ENCODE measurements around the gene ARHGAP26.
"Not testable (repeated sequence)": the region's sequence is repeated elsewhere in the genome, so short reads cannot be mapped to it uniquely, and the experiment has no call there.

The ARHGAP26 gene

DNA sequence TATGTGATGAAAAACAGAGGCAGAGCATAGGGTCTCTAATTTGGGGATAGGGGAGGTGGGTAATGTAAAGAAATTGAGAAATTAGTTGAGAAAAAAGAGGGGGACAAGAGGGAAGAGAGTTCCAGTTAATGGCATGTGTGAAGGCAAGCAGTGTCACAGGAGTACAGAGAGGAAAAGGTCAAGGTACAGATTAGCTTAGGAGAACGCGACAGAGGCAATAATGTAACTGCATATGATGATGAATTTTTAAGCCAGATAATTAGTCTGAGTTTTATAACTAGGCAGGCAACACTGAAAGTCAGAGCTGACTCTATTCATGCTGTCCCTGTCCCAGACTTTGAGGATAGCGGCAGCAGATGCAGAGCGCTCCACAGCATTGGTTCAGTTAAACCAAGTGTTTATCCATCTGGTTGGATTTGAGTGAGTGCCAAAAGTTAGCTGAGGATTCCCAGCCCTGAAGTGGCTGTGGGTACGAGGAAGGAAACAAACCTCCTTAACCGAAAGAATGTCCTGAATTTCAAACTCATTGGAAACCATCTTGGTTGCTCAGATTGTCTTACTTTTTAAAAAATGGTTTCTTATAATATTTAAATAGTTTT, 315.2 kb downstream of the ARHGAP26 start:
- Mint-ChIP-seq H3K27me3 (no peaks in the 10 kb centered on the region), H3K27ac (no peak overlapping the region), H3K4me1 (ENCODE audit: low read depth) (peaks cover 2% of the 10 kb centered on the region), H3K36me3 (peaks cover 24% of the 10 kb centered on the region), H3K9me3 (ENCODE audit: low read depth) (no peaks in the 10 kb centered on the region), H3K4me3 (no peak overlapping the region)

DNA sequence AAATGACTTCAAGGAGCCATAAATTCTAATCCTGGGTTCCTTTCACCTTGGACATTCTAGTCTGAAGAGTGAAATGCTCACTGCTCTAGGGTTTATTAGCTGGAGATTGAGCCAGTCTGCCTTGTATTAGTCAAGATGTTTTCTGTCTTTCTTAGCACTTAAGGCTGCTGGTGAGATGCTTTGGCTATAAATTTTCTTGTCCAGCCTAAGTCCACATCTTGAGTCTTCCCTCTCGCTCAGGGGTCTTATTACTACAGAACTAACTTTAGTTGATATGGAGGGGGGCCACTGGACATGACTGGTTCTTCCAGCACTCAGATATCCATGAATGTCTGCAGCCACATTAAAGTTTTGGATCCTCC, 316.4 kb downstream of the ARHGAP26 start:
- Mint-ChIP-seq H3K27ac (no peak overlapping the region), H3K4me1 (ENCODE audit: low read depth) (peaks cover 3% of the 10 kb centered on the region), H3K27me3 (no peaks in the 10 kb centered on the region), H3K4me3 (no peak overlapping the region), H3K9me3 (ENCODE audit: low read depth) (no peaks in the 10 kb centered on the region), H3K36me3 (peaks cover 22% of the 10 kb centered on the region)

DNA sequence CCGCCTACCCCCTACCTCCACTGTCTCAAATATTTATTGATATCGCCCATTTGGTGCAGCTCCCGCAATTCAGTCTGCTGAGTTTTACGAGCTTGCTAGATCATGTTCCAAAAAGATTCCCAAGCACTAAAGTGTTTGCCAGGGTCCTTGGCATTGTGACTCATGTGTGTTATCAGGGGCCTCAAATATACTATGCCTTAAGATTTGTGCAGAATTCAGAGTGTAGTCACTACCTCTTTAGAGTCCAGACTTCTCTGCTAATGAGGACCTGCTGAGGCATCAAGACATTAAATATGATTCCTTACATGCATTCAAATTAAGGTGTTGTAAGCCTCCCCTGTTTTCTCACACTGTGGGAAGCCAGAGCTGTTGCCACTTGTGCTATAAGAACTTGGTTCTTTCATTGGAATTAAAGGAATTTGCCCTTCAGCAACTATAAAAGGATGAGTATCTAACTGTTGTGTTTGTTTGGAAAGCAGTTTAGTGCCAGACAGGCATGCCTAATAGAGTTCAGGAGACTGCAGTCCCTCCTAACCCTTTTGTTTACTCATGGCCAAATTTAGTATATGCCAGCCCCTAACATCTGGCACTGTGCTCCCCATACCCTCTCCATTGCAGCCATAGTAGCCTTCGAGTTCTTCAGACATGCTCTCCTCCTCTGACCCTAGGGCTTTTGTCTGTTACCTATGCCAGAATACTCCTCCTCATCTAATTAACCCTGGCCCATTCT, 316.9 kb downstream of the ARHGAP26 start:
- peak overlapping the region; percentile 24 for H3K27ac Mint-ChIP-seq
- no peaks in the 10 kb centered on the region for H3K9me3 Mint-ChIP-seq (ENCODE audit: low read depth)
- H3K27me3 Mint-ChIP-seq = no peaks in the 10 kb centered on the region
- peaks cover 20% of the 10 kb centered on the region for H3K36me3 Mint-ChIP-seq
- no peak overlapping the region for H3K4me3 Mint-ChIP-seq
- peaks cover 3% of the 10 kb centered on the region for H3K4me1 Mint-ChIP-seq (ENCODE audit: low read depth)

DNA sequence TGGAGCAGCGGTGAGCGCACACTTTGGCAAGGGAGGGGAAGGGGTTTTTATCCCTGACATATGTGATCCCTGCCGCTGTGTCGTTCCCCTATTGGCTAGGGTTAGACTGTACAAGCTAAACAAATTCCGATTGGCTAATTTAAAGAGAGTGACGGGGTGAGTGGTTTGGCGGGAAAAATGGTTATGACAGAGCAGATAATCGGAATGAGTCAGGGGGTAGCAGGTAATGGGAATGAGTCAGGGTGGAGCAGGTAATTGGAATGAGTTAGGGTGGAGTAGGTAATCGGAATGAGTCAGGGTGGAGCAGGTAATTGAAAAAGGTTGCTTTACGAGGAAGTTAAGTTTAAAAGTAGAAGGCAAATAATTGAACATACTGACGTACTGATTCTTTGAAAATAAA, 318.5 kb downstream of the ARHGAP26 start:
- H3K27ac Mint-ChIP-seq; H3K4me3 Mint-ChIP-seq; H3K27me3 Mint-ChIP-seq; H3K4me1 Mint-ChIP-seq (ENCODE audit: low read depth); H3K9me3 Mint-ChIP-seq (ENCODE audit: low read depth): not testable (repeated sequence)
- peaks cover 20% of the 10 kb centered on the region for H3K36me3 Mint-ChIP-seq

DNA sequence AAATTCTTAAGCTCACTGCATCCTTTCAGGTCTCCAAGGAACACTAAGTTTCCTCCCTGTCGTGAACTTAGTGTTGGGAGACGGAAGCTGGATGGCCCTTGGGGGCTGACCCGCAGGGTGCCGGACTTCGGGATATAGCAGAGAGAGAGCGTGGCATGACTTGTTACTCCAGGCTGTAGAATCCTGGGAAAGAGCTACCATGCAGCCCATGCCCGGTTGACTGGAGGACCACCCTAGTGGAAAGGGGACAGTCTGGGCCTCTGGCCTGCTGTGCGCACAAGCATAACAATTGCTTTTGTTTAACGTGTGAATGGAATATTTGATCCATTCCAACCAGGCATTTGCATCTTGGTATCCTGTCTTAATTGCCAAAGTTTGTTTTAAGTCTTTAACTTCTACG, 319.9 kb downstream of the ARHGAP26 start:
- peaks cover 22% of the 10 kb centered on the region for H3K36me3 Mint-ChIP-seq
- not testable (repeated sequence) for H3K27ac Mint-ChIP-seq

DNA sequence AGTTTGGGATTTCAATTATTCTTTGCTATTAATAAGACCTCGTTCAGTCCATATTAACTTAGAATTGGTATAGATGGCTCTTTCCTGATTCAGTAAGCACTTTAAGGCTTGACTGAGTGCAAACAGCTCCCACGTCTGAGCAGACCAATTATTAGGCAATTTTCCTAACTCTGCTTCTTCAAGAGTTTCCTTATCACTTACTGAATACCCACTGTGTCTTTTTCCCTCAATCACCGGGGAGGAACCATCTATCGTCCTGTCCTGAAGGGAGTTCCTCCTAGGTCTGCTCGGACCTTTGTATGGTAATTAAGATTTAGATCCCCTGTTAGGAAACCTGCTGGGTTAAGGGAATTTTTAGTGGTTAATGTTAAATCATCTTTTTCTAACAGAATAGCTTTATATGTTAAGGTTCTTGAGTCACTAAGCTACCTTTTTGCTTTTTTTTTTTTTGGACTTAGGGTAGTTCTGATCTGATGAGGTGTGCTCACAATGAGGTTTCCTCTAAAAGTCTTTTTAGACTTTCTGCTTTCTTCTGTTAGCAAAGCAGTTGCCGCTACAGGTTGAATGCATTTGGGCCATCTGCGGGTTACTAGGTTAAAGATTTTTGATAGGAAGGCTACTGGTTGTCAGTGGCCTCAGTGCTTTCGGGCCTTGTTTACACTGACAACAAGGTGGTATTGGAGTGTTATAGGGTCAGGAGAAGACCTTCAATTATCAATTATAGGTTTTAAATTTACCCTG, 322.7 kb downstream of the ARHGAP26 start:
- Mint-ChIP-seq H3K36me3 (peaks cover 18% of the 10 kb centered on the region), H3K4me1 (ENCODE audit: low read depth) (peaks cover 18% of the 10 kb centered on the region)
- H3K4me3 Mint-ChIP-seq; H3K27me3 Mint-ChIP-seq; H3K27ac Mint-ChIP-seq; H3K9me3 Mint-ChIP-seq (ENCODE audit: low read depth): not testable (repeated sequence)

More for the DNA sequence above, 319.9 kb downstream of the ARHGAP26 start:
- not testable (repeated sequence) for H3K4me3 Mint-ChIP-seq; H3K27me3 Mint-ChIP-seq; H3K9me3 Mint-ChIP-seq (ENCODE audit: low read depth)
- H3K4me1 Mint-ChIP-seq (ENCODE audit: low read depth) = peaks cover 18% of the 10 kb centered on the region

DNA sequence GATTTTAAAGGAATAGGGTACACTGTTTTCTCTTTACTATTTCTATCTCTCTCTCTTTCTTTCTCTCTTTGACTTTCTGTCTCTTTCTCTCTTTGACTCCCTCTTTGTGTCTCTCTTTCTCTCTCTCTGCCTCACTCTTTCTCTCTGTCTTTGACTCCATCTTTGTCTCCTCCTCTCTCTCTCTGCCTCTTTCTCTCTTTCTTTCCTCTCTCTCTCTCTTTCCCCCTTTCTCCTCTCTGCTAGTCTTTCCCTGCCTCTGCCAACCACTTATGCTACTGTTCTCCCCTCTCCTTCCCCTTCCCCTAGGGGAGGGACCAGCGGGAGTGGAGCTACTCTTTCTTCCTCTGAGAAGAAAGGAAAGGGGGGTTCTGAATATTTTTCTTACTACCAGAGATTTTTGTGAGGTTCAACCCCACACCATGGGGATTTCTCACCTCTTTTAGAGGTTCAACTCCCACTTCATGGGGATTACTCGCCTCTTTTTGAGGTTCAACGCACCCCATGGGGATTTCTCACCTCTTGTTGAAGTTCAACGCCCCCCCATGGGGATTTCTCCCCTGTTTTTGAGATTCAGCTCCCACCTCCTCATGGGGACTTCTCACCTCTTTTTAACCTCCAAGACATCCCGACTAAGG, 323.4 kb downstream of the ARHGAP26 start:
- Mint-ChIP-seq H3K9me3 (ENCODE audit: low read depth) (no peaks in the 10 kb centered on the region), H3K27ac (peak overlapping the region; percentile 75), H3K36me3 (peaks cover 18% of the 10 kb centered on the region), H3K4me1 (ENCODE audit: low read depth) (peaks cover 18% of the 10 kb centered on the region), H3K4me3 (no peak overlapping the region), H3K27me3 (no peaks in the 10 kb centered on the region)

DNA sequence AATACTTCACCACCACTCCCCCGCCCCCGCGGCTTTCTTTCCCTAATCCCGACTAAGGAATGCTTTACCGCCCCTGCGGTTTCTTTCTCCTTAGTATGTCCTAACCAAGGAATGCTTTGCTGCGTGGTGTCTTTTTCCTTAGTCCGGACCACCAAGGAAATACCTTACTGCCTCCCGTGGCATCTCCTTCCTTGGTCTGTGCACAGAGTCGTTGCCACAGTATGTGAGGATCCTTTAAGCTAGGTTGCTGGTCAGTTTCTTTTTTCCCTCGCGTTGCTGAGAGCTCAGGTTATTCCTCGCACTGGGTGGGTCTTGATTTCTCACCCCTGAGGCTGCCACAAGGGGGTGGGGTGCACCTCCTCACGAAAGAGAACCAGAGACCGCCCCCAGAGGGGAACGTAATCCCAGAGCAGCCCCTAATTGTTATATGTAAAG, 323.9 kb downstream of the ARHGAP26 start:
- no peaks in the 10 kb centered on the region for H3K9me3 Mint-ChIP-seq (ENCODE audit: low read depth)
- H3K27ac Mint-ChIP-seq = peak overlapping the region; percentile 41

DNA sequence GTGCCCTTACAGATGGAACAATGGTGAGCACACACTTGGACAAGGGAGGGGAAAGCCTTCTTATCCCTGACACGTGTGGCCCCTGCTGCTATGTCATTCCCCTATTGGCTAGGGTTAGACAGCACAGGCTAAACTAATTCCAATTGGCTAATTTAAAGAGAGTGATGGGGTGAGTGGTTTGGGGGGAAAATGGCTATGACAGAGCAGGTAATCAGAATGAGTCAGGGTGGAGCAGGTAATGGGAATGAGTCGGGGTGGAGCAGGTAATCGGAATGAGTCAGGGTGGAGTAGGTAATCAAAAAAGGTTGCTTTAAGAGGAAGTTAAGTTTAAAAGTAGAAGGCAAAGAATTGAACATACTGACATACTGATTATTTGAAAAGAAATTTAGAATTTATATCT, 324.4 kb downstream of the ARHGAP26 start:
- not testable (repeated sequence) for H3K36me3 Mint-ChIP-seq; H3K4me3 Mint-ChIP-seq; H3K27me3 Mint-ChIP-seq; H3K9me3 Mint-ChIP-seq (ENCODE audit: low read depth)
- H3K4me1 Mint-ChIP-seq (ENCODE audit: low read depth) = peaks cover 18% of the 10 kb centered on the region
- peak overlapping the region; percentile 41 for H3K27ac Mint-ChIP-seq

More for the DNA sequence above, 323.9 kb downstream of the ARHGAP26 start:
- H3K4me3 Mint-ChIP-seq = no peak overlapping the region
- H3K27me3 Mint-ChIP-seq = no peaks in the 10 kb centered on the region
- peaks cover 18% of the 10 kb centered on the region for H3K4me1 Mint-ChIP-seq (ENCODE audit: low read depth)
- H3K36me3 Mint-ChIP-seq = peaks cover 14% of the 10 kb centered on the region

DNA sequence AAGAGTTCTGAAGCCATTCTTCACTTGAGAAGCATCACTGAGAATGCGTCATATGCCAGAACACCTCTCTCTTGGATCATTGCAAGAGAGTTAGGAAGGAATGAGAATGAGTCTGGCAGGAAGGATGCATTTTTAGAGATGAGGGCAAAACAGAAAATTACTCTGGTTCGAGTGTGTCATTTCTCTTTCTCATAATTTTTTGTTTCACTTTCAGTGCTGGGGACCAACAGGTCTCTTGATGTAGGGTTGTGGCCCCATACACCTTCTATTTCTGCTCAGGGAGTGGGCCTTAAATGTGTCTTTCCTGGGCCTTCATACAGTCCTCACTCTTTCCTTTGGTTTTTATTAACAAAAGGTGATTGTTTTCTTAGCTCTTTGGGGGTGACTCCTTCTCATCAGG, 330.9 kb downstream of the ARHGAP26 start:
- H3K27ac Mint-ChIP-seq = peak overlapping the region; percentile 83
- no peaks in the 10 kb centered on the region for H3K9me3 Mint-ChIP-seq (ENCODE audit: low read depth)
- peaks cover 24% of the 10 kb centered on the region for H3K4me1 Mint-ChIP-seq (ENCODE audit: low read depth)
- H3K27me3 Mint-ChIP-seq = no peaks in the 10 kb centered on the region
- H3K36me3 Mint-ChIP-seq = peaks cover 6% of the 10 kb centered on the region
- no peak overlapping the region for H3K4me3 Mint-ChIP-seq

DNA sequence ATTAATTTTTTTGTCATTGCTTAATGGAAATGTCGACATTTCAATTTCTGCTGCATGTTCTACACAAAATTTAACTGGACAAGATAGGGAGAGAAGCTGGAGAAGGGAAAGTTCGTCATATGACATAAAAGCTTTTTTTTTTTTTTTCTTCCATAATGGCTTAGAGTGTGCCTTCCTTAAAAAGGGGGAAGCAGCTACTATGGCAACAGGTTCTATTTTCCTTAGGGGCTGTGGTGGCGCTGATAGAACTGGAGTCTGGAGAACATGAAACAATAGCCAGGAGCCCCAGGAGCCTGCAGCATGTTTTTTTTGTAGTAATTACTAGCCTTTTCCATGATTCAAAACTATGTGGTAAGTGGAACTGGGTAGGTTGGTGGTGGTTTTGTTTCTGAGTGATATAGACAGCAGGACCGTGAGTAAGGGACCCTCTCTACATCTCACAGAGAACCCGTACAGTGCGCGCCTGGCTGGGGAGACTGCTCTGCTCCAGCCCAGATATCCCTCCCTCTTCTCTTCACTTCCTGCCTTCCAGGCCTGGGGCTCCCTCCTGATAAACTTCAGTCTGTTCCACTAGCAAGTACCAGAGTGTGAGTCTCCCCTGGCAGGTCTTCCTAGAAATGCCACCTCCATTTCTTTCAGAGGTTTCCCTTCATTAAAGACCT, 331.7 kb downstream of the ARHGAP26 start:
- Mint-ChIP-seq H3K9me3 (ENCODE audit: low read depth) (no peaks in the 10 kb centered on the region), H3K27ac (peak overlapping the region; percentile 83), H3K27me3 (no peaks in the 10 kb centered on the region), H3K36me3 (peaks cover 6% of the 10 kb centered on the region), H3K4me3 (no peak overlapping the region), H3K4me1 (ENCODE audit: low read depth) (peaks cover 24% of the 10 kb centered on the region)

DNA sequence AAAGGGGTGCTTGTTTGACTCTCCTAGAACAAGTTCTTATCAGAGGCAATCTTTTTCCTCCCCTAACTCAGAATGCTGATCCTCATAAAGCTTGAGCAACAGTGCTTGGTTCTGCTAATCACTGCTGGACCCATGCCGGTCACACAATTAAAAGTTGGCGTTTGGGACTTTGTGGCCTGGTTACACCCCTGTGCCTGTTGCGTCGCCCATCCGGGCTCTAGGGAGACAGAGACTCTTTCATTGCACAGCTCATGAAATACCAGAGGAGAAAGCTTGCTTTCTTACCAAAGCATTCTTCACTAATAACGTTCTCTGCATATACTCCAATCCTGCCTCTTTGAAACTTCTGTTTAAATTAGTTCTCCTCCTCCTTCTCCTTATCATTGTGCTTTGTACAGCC, 332.2 kb downstream of the ARHGAP26 start:
- Mint-ChIP-seq H3K4me3 (no peak overlapping the region), H3K27ac (peak overlapping the region; percentile 83), H3K36me3 (peaks cover 6% of the 10 kb centered on the region), H3K27me3 (no peaks in the 10 kb centered on the region), H3K9me3 (ENCODE audit: low read depth) (no peaks in the 10 kb centered on the region), H3K4me1 (ENCODE audit: low read depth) (peaks cover 24% of the 10 kb centered on the region)

DNA sequence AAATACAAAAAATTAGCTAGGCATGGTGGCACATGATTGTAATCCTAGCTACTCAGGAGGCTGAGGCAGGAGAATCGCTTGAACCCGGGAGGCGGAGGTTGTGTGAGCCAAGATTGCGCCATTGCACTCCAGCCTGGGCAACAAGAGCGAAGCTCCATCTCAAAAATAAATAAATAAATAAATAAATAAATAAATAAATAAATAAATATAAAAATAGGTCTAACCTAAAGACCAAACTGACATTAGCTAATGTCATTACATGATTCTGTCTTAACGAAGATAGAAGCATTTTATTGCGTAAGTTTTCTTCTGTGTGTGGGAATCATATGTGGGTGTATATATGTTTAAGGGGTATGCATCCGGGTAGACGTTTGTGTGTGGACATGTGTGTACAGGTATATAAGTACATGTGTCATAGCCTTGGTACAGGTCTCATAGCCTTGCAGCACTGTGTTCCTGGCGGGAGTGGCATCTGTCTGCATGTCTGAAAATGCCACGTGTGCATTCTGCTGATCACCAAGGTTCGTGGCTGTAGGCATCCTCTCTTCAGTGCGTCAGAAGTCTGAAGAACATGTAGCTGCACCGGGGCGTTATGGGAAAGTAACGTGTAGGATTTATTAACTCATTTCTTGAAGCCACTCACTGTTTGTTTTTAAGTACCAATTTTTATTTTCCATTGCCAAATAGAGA, 335.2 kb downstream of the ARHGAP26 start:
- H3K36me3 Mint-ChIP-seq = peaks cover 8% of the 10 kb centered on the region
- H3K27me3 Mint-ChIP-seq = no peaks in the 10 kb centered on the region
- no peak overlapping the region for H3K4me3 Mint-ChIP-seq
- H3K27ac Mint-ChIP-seq = peak overlapping the region; percentile 29
- peaks cover 21% of the 10 kb centered on the region for H3K4me1 Mint-ChIP-seq (ENCODE audit: low read depth)
- H3K9me3 Mint-ChIP-seq (ENCODE audit: low read depth) = no peaks in the 10 kb centered on the region

DNA sequence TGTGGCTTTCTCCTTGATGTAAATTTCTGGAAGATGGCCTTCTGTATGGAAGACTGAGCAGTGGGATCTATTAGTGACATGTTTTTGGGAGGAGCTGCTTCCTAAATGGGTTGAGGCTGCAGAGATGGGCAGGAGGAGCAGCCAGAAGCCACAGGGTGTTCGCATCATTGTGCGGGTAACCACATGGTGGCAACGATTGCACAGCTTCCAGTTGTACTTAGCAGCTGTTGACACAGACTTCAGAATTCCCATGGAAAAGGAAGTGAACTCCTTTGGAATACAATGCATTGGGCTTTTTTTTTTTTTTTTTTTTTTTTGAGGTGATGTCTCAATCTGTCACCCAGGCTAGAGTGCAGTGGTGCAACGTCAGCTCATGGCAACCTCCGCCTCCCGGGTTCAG, 336.0 kb downstream of the ARHGAP26 start:
- peaks cover 8% of the 10 kb centered on the region for H3K36me3 Mint-ChIP-seq
- no peaks in the 10 kb centered on the region for H3K27me3 Mint-ChIP-seq
- H3K9me3 Mint-ChIP-seq (ENCODE audit: low read depth) = no peaks in the 10 kb centered on the region
- H3K27ac Mint-ChIP-seq = no peak overlapping the region
- peaks cover 13% of the 10 kb centered on the region for H3K4me1 Mint-ChIP-seq (ENCODE audit: low read depth)
- no peak overlapping the region for H3K4me3 Mint-ChIP-seq
